NCI-H1105 treated with DMSO at 0.1 percent for 48 hours (cell line): ENCODE results near the gene PPP2R5C.

Experiments
- DNase-seq: peaks from one replicate; lab custom pipeline; 2025; lab: John Stamatoyannopoulos, UW

PPP2R5C gene

DNA sequence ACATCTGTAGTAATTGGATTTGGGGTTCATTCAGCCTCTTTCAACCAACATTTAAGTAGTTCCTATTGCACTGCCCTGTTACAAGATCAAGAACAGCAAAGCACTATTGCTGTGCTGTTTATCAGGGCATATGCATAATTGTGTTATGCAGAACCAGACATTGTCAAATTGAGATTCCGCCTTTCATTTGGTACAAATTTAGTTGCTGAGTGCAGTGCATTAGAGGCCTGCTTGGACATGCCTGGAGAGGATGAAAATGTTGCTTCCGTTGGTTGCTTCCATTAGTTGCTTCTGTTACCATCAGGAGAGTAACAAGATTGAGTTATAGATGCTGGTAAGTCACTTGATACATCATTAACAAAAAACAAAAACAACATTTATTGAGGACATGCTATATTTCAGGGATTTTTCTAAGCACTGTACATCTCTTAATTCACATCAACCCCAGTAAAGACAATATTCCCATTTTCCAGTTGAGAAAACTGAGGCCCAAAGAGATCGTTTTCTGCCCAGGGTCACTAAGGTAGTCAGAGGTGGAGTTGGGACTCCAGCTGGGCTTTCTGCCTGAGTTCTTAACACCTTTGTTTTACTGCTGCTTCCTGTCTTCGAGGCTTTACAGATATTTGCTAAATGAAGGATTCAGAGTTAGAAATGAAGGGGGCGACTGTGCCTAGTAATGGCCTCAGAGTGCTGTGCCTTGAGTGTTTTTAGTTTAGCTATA, 79.3 kb downstream of the PPP2R5C start:
- no peak for DNase-seq

DNA sequence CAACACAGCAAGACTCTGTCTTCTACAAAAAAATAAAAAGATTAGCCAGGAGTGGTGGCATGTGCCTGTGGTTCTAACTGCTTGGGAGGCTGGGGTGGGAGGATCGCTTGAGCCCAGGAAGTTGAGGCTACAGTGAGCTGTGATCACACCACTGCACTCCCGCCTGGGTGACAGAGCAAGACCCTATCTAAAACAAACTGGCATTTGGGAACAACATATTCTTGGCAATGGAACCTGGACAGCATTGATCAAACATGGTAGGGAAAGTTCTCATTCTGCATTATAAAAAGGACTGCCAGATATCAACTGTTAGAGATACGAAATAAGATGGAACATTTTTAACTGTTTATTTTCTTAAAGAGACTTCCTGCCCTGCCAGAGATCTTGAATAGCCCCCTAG, 81.5 kb downstream of the PPP2R5C start:
- no peak for DNase-seq

DNA sequence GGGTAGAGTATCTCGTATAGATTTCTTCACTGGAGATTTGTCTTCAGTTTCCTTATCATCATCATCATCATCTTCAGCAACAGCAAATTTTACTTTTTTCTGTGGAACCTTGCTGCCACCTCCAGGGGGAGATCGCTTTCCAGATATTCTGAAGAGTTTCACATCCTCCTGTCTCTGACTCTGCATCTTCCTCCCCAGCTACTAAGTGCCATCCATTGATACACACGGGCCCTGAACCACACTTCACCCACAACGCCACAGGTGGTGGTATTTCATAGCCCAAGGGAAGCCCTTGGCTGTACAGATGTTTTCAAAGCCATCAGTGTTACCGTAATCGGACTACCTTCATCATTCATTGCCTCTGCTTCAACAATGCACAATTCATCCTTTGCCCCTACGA, 82.2 kb downstream of the PPP2R5C start:
- no peak for DNase-seq

DNA sequence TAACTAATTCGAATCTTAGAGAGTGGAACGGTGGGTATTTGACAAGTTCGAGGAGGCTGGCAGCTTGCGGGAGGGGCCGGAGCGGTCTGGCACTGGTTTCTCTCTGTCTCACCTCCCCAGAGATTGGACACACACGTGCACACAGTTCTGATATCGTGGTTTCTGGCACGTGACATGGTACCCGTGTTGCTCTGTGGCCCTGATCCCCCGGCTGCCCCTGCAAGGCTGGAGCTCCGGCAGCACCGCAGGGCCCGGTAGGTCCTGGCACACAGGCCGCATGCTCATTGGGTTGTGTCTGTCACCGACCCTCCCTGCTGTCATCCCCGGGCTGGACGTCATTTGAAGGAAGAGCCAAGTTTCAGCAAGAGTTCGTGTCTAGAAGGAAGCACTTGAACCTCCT, 82.7 kb downstream of the PPP2R5C start:
- no peak for DNase-seq

DNA sequence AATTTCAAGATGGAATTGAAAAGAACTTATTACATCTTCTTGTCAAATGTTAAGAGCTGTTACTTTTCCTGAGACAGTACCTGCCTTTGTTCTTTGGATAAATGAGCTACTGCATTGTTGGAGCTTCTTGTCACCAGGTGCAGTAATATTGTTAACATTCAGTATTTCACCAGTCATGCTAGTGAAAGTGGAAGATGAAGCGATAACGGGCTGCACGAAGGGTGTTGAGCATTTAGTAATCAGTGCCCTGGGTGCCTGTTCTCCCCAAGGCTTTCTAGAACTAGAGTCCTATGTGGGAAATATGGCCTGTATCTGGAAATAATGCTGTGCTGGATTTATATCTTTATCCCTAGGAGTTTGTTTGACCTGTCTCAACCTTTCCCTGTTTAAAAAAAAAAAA, 83.2 kb downstream of the PPP2R5C start:
- DNase-seq = no peak

DNA sequence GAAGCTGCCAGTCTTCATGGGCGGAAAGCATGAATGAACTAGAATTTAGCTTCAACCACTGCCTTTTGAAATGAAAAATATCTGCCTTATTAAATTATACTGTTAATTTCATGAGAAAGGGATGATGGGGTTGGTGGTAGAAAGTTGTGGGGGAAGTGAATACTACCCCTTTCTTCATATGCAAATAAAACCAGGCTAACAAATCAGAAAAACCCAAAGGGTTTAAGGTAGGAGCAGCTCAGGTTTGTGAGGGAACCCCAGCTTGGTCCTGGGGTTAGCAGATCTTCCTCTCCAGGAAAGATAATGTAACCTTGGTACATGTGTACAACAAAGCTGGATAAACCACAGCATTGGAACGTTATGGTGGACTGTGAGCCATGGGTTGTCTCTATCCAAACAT, 84.0 kb downstream of the PPP2R5C start:
- no peak for DNase-seq

DNA sequence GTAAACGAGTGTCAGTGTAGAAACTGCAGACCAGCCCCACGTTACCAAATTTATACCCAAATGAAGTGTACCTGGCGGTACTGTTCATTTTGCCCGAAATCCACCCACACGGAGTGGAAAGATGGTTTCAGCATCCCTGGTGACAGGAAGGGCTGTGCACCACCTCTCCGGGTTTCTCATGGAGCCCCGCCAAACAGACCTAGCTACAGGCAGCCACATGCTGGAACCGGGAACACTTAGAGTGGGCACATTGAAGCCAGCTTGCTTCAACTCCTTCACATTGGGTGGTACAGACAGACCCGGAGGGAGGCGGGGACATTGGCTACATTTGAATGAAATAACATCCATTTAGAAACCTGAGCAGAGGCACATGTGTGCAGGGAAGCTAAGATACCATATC, 84.4 kb downstream of the PPP2R5C start:
- DNase-seq = no peak

DNA sequence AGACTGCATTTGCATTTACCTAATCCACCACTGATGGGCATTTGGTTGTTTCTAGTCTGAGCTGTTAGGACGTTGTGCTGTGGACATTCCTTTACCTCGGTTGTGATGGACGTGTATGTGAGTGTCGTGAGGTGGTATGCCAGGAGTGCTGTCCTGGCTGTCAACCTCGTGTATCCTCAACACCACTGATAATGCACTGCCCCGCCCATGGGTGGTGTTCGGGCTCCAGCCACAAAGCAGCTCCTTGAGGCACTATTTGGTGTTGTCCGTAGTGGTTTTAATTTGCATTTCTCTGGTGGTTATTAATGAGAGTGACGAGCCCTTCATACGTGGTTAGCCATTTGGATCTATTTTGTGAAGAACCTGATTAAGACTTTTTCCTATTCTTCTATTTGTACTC, 87.6 kb downstream of the PPP2R5C start:
- no peak for DNase-seq

DNA sequence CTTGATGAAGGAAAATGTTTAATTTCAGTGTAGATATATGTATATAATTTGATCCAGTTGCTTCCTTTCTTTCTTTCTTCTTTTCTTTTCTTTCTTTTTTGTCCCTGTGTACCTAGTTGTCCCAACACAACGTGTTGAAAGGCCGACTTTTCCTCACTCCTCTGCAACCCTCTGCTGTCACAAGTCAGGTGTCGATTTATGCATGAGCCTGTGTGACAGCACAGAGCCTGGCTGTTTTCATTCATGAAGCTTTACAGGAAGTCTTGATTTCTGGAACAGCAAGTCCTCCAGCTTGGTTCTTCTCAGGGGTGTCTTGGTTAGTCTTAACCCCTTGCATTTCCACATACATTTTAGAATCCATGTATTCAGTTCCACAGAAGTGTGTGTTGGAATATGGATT, 88.1 kb downstream of the PPP2R5C start:
- DNase-seq = no peak

DNA sequence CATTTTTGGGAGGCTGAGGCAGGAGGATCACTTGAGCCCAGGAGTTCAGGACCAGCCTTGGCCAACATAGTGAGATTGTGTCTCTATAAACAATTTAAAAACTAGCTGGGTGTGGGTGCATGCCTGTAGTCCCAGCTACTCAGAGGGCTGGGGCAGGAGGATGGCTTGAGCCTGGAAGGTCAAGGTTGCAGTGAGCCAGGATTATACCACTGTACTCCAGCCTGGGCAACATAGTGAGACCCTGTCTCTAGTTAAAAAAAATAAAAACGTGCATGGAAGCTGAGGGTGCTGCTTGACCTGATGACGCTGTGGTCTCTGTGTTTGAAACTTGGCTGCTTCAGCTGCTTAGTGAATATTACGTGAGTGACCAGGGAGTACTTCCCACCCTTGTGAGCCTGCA, 89.7 kb downstream of the PPP2R5C start:
- DNase-seq = no peak

DNA sequence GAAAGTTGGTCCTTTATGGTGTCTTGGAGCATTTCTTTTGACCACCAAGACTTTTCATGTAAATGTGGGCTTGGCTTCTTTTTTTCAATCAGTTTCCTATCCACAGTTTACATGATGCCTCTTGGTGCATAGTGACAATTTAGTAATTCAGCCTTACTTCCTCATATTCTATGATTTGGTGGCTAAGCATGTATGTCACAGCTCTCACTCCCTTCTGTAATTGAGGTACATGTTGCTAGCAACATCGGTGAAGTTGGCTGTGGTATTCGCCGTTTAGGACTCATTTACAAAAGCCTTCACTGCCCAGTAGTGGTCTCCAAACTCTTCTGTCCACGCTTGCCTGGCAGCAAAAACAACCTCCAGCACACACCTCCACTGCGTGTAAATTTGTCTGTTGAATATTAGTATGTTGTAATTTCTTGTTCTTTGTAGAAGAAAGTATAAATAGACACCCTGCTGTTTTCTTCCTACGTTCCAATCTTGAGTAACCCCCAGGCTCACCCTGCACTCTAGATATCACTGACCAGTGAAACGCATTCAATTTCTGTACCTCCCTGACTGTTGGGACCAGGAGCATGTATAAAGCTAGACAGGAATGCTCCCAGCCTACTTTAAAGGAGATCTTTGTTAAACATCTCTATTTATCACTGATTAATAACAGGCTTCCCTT, 90.4 kb downstream of the PPP2R5C start:
- DNase-seq = no peak

DNA sequence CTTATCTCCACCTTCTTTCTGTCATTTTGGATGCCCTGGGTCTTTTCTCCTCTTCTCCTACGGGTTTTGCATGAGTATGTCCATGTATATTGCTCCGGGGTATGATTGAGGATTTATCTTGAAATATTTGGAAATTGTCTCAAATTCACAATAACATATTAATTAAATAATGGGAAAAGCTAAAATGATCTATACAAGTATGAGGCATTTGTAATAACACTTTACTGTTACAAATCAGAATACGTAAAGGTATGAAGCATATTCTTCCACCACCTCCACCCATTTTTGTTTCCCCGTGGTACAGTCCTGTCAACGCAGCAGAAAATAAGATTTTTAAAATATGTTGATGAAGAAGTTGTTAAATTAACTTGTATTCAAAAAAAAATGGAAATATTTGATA, 91.3 kb downstream of the PPP2R5C start:
- DNase-seq = no peak

DNA sequence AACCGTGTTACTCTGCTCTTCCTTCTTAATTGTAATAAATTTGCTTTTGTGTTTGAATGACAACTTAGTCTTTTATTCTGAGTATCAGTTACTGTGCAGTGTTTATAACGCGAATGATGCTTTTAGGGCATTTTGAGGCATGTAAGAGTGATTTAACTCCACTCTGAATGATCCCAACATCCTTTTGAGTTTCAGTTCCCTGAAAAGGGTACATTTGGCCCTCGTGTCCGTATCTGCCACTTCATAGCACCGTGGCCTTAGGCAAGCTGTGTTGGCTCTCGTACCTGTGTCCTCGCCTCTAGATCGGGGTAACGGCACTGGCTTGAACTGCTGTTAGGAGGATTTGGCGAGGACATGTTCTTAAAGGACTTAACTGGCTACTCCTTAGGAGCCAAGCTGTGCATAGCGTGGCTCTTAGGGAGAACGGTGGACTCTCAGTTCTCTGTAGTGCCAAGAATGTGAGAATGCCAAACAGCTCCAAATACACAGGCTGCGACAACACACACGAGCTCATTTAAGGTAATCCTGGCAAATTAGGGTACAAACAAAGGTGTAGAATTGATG, 92.0 kb downstream of the PPP2R5C start:
- DNase-seq = no peak

DNA sequence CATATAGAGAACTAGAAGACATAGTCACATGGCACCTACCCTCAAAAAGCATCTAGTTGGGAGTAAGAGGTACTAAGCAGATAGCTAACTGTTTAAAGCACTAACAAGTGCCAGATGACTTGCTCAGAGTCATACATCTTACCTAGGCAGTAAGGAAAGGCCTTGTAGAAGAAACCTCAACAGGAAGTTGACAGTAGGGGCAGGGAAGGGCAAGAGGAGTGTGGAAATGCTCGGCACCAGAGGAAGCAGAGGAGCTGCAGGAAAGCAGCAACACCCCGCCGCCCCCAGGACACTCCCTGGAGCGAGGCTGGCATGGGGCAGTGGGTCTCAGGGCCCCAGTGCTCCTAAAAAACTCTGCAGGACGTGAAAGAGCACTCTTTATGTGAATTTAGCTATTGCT, 92.9 kb downstream of the PPP2R5C start:
- DNase-seq = no peak

DNA sequence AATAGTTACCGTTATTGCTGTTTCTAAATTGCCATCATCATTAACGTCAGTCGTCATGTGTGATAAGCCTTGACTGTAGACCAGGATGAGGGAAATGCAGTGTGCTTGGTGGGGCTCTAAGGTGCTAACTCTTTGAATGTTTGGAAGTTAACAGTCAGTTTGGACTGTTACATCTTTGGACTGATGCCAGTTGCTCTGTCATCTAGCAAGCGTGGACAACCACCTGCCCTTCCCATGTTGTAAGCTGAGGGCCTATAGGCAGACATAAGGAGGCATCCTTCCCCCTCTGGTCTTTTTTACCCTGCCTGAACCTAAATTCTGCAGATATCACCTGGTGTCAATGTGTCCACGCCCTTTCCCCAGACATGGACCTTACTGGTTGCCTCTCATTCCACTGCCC, 94.4 kb downstream of the PPP2R5C start:
- peak; percentile 15 for DNase-seq

DNA sequence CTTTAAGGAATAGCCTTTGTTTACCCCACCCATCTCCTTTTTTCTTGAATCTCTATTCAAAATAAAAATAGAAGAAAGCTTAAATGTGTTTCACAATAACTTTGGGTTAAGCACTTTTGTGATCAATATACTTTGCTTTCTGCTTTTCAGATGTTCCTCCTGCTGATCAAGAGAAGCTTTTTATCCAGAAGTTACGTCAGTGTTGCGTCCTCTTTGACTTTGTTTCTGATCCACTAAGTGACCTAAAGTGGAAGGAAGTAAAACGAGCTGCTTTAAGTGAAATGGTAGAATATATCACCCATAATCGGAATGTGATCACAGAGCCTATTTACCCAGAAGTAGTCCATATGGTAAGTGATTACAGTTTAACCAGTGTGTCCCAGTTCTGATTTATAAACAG, 95.0 kb downstream of the PPP2R5C start:
- DNase-seq = no peak

DNA sequence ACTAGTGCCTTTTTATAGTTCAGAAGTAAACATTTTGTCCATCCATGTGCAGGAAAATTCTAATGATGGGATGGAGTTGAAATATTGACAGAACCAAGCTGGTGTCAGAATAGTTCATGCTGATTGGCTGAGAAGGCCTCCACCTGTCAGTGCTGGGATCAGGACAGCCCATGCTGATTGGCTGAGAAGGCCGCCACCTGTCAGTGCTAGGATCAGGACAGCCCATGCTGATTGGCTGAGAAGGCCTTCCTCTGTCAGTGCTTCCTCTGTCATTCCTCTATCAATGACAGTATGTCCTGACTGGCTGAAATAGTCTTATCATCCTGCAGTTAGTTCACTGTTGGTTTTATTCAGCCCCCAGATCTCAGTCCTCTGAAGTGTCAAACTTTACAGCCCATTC, 95.7 kb downstream of the PPP2R5C start:
- no peak for DNase-seq

DNA sequence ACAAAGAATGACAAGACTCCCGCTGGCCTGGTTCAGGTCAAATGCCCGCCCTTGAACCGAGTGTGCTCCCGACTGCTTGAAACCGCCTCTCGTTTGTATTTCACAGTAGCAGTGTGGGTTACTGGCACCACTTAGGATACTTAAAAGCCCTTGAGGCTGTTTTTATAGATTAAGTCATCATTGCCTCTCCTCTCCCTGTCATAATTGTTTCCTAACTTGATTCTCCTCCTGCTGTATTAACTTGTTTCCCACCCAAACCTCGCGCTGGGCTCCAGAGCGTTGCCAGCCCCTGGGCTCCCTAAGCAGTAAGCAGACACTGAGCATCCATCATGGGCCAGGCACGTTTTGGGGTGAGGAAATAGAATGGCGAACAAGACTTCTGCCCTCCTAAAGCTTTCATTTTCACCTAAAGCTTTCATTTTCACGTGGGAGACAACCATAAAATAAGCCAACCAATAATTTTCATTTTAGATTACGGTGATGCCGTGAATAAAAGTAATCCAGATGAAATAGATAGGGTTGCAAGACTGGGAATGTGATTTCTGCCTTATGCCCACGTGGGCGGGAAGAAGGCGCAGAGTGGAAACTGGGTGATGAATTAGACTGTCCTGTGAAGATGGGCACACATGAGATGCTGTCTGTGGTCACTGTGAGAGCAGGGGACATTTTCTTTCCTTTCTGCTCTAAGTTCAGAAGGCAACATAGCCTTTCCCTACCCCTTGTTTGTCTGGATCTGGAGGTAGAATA, 97.5 kb downstream of the PPP2R5C start:
- DNase-seq = peak; percentile 1

DNA sequence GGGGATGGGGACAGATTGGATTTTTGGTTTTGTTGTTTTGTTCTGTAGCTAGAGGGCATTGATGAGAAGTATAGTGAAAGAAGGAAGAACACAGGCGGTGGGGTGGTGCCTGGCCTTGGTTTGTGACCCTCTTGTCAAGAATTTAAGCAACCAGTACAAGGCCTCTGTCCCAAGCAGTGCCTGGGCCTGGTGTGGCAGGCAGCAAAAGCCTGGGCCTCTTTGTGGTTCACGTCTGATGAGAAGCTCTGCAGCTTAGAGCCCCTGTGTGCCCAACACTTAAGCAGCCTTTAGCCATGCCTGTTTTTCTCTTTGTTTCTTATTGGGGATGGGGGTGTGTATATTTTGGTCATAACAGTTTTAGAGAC, 98.0 kb downstream of the PPP2R5C start:
- no peak for DNase-seq

DNA sequence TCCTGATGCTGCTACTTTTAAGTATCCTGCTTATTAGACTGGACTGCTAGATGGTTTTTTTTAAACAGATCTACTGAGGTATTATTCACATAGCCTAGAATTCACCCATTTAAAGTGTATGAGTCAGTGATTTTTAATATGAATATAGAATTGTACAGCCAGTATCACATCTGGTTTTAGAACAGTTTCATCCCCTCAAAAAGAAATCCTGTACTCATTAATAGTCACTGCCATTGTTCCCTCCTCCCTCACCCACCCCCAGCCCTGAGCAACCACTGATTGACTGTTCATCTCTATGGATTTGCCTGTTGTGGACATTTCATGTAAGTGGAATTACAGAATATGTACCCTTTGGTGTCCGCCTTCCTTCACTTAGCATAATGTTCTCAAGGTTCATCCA, 98.4 kb downstream of the PPP2R5C start:
- no peak for DNase-seq

DNA sequence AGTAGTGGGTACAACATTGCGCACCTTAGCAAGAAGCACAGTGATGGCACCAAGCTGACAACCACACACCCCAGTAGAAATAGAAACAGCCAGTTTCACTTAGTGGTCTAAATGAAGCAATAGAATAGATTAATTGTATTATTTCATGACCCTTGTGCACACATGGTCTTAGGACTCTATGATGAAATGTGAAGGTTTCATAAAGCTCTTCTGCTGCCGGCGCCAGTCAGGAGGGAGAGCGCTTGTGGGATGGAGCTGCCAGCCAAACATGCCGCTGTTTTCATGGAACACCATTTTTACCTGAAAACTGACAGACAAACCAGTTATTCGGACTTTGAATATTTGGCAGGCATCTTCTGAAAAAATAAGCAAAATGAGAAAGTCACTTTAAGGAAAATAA, 100.0 kb downstream of the PPP2R5C start:
- no peak for DNase-seq

DNA sequence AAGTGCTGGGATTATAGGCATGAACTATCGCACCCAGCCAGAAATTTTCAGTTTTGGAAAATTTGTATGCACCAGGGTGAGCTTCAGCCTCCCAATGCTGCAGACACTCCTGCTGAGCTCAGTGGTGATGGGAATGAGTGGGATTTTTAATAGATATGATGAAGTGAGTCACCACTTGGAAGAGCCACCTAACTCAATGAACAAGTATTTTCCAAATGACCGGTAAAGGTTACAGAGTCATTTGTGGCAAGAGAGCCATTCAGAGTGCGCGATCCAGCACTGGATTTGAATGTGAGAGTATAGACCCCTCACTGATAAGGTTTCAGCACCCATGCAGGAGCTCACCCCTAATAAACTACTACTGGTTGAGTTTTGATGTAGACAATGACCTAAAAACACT, 100.7 kb downstream of the PPP2R5C start:
- DNase-seq = no peak

DNA sequence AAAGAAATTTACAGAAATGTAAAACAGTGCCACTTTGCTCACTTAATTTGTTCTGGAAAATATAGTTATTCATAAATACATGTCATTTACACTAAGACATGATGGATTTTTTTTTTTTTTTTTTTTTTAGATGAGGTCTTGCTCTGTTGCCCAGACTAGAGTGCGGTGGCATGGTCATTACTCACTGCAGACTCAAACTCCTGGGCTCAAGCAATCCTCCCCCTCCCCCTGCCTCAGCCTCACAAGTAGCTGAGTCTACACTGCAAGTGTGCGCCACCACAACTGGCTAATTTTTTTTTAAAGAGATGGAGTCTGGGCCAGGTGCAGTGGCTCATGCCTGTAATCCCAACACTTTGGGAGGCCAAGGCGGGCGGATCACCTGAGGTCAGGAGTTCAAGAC, 101.2 kb downstream of the PPP2R5C start:
- no peak for DNase-seq
